ENCODE measurements around the gene AK8. TPM values are rescaled to one million over a fixed set of nuclear protein-coding genes. Genes with fewer than 3 reads are reported as not detected.

Gene AK8
- total RNA-seq, 1 donor = 0.18 TPM

DNA sequence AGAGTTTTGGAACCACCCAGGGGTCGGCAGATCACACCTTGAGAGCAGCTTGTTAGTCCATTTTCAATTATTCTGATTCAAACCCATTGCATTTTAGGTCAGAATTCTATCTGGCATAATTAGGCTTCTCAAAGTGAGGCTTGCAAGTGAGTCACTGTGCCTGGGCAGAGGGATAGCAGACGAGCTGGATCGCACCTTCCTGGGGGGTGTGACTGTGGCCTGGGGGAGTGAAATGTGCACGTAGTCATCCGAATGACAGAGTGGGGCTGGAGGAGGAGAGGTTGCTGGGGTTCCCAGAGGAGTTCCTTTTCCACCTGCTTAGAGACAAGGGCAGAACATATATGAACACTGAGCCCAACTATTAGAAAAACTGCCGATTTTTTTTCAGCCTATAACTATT lies 32.3 kb upstream of the AK8 start:
- no peak for DNase-seq (ENCODE audit: low read depth)
- no peak overlapping the region for H3K4me3 ChIP-seq (ENCODE audit: low read depth, low read length)

GRCh38 chr9:132909311-132909710 lies 31.2 kb upstream of the AK8 start:
- no peak overlapping the region for H3K4me3 ChIP-seq (ENCODE audit: low read depth, low read length)
- DNase-seq (ENCODE audit: low read depth) = no peak
- no peak for TF ChIP-seq CTCF (IDR thresholded peaks at IDR 0.05; ENCODE audit: insufficient read depth, low read length)

More for the DNA sequence above, 32.3 kb upstream of the AK8 start:
- no peak for TF ChIP-seq CTCF (IDR thresholded peaks at IDR 0.05; ENCODE audit: insufficient read depth, low read length)

DNA sequence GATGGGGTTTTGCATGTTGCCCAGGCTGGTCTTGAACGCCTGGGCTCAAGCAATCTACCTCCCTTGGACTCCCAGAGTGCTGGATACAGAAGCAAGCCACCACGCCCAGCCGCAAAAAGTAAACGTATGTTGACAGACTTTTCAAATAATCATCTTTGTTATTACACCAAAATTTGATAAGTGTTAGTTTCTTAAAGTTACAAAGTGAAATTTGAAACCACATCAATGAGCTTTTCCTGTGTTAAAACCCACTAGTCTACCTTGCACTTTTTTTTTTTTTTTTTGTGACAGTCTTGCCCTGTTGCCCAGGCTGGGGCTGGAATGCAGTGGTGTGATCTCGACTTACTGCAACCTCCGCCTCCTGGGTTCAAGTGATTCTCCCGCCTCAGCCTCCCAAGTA lies 30.6 kb upstream of the AK8 start:
- no peak overlapping the region for H3K4me3 ChIP-seq (ENCODE audit: low read depth, low read length)
- TF ChIP-seq CTCF (IDR thresholded peaks at IDR 0.05; ENCODE audit: insufficient read depth, low read length) = no peak
- no peak for DNase-seq (ENCODE audit: low read depth)

GRCh38 chr9:132905726-132906125 lies 27.6 kb upstream of the AK8 start:
- H3K4me3 ChIP-seq (ENCODE audit: low read depth, low read length) = no peak overlapping the region
- TF ChIP-seq CTCF (IDR thresholded peaks at IDR 0.05; ENCODE audit: insufficient read depth, low read length) = no peak
- DNase-seq (ENCODE audit: low read depth) = no peak

DNA sequence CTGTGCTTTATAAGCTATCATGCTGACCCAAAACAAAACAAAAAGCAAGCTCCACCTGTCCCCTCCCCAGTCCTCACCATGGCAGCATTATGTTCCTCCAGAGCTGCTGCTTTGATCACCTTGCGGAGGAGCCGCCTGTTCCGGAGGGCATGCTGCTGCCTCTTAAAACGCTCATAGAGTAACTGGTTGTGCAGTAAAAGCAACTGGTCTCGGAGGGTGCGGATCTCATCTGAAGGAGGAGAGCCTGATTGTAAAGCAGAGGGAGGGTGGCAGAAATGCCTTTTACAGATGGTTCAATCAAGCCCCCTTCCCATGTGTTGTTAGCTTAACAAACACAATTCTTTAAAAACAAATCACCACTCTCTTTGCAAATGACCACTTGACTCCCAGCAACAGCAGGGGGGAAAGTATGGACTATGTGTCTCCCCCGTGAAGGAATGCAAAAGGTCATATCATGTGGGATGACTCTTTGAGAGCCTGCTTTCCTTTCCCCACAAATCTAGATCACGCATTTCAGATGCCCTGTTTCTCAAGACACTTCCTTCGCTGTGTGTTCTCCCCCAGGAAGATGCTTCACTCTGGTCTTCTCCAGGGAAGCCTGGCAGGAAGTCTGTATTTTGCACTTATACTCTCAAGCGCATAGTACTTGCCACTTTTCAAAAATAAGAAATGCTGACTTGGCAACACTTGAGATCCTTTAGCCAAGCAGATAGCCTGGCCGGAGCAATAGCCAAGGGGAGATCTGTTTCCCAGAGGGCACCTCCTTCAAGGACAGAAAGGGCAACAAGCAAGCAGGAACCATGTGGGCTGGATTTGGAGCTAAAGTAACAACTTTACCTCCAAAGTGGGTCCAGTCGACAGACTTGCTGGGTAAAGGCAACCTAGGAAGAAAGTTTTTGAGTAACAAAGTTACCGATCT lies 25.7 kb upstream of the AK8 start:
- H3K4me3 ChIP-seq (ENCODE audit: low read depth, low read length) = no peak overlapping the region
- no peak for DNase-seq (ENCODE audit: low read depth)
- no peak for TF ChIP-seq CTCF (IDR thresholded peaks at IDR 0.05; ENCODE audit: insufficient read depth, low read length)

GRCh38 chr9:132901858-132902831 lies 24.1 kb upstream of the AK8 start:
- TF ChIP-seq CTCF (IDR thresholded peaks at IDR 0.05; ENCODE audit: insufficient read depth, low read length) = peak; percentile 83
- no peak overlapping the region for H3K4me3 ChIP-seq (ENCODE audit: low read depth, low read length)
- peak; percentile 86 for DNase-seq (ENCODE audit: low read depth)
